H9 (cell line): ENCODE data around the gene HS2ST1. TPM values are rescaled to one million over a fixed set of nuclear protein-coding genes. Genes with fewer than 3 reads are reported as not detected.

Experiments used
- DNase-seq: peaks from one replicate; pipeline ENCODE4 v3.0.0-alpha.2; 2017
- H2AFZ ChIP-seq: one replicate; pipeline ENCODE4 v1.6.1; 2013; ENCODE audit warnings: mild to moderate bottlenecking, low read length, control low read depth, moderate library complexity
- H2AK5ac ChIP-seq: 2 replicates; pipeline ENCODE4 v1.6.1; 2013; ENCODE audit warnings: low read length, control low read depth, mixed read lengths; ENCODE audit not compliant: insufficient read length
- H2BK120ac ChIP-seq: one replicate; pipeline ENCODE4 v1.6.1; 2013; ENCODE audit warnings: low read depth, mild to moderate bottlenecking, low read length, control low read depth, inconsistent platforms; ENCODE audit not compliant: poor library complexity, severe bottlenecking
- H2BK12ac ChIP-seq: 2 replicates; pipeline ENCODE4 v1.6.1; 2013; ENCODE audit warnings: low read length, control low read depth, mixed read lengths, low read depth; ENCODE audit not compliant: insufficient read length
- H2BK15ac ChIP-seq: 2 replicates; pipeline ENCODE4 v1.6.1; 2013; ENCODE audit warnings: low read depth, low read length, control low read depth
- H2BK20ac ChIP-seq: one replicate; pipeline ENCODE4 v1.6.1; 2013; ENCODE audit warnings: low read depth, mild to moderate bottlenecking, low read length, control low read depth, inconsistent platforms; ENCODE audit not compliant: poor library complexity, severe bottlenecking
- H2BK5ac ChIP-seq: 2 replicates; pipeline ENCODE4 v1.6.1; 2013; ENCODE audit warnings: low read length, control low read depth, mixed read lengths; ENCODE audit not compliant: insufficient read length
- H3K14ac ChIP-seq: 2 replicates; pipeline ENCODE4 v1.6.1; 2013; ENCODE audit warnings: low read length, control low read depth; ENCODE audit not compliant: insufficient read depth
- H3K18ac ChIP-seq: 2 replicates; pipeline ENCODE4 v1.6.1; 2013; ENCODE audit warnings: low read depth, mild to moderate bottlenecking, mixed read lengths, low read length, control low read depth; ENCODE audit not compliant: insufficient read length
- H3K23ac ChIP-seq: 2 replicates; pipeline ENCODE4 v1.6.1; 2013; ENCODE audit warnings: low read length, control low read depth, mixed read lengths, low read depth; ENCODE audit not compliant: insufficient read length
- H3K23me2 ChIP-seq: 2 replicates; pipeline ENCODE4 v1.6.1; 2013; ENCODE audit warnings: low read depth, mild to moderate bottlenecking, mixed read lengths, low read length, control low read depth; ENCODE audit not compliant: insufficient read length, poor library complexity, severe bottlenecking
- H3K27ac ChIP-seq: 2 replicates; pipeline ENCODE4 v1.5.1; 2013; ENCODE audit warnings: low read length, control low read depth, mixed read lengths, low read depth; ENCODE audit not compliant: insufficient read length
- H3K27me3 ChIP-seq: 2 replicates; pipeline ENCODE4 v1.6.1; 2013; ENCODE audit warnings: low read length, control low read depth, inconsistent platforms; ENCODE audit not compliant: insufficient read depth
- H3K4ac ChIP-seq: 2 replicates; pipeline ENCODE4 v1.6.1; 2013; ENCODE audit warnings: low read depth, mild to moderate bottlenecking, control low read depth, inconsistent platforms, low read length, moderate library complexity
- H3K4me1 ChIP-seq: 2 replicates; pipeline ENCODE4 v1.6.1; 2013; ENCODE audit warnings: low read length, control low read depth, inconsistent platforms; ENCODE audit not compliant: insufficient read depth
- H3K4me2 ChIP-seq: 2 replicates; pipeline ENCODE4 v1.6.1; 2013; ENCODE audit warnings: low read length, control low read depth, mixed read lengths; ENCODE audit not compliant: insufficient read length, insufficient read depth
- H3K56ac ChIP-seq: 2 replicates; pipeline ENCODE4 v1.6.1; 2013; ENCODE audit warnings: low read depth, mild to moderate bottlenecking, mixed read lengths, low read length, control low read depth; ENCODE audit not compliant: insufficient read length
- H3K79me1 ChIP-seq: 2 replicates; pipeline ENCODE4 v1.6.1; 2013; ENCODE audit warnings: low read depth, mild to moderate bottlenecking, moderate library complexity, low read length, control low read depth, inconsistent platforms; ENCODE audit not compliant: insufficient read depth, poor library complexity, severe bottlenecking
- H3K79me2 ChIP-seq: 2 replicates; pipeline ENCODE4 v1.6.1; 2013; ENCODE audit warnings: low read length, control low read depth, inconsistent platforms; ENCODE audit not compliant: insufficient read depth
- H3K9ac ChIP-seq: 2 replicates; pipeline ENCODE4 v1.6.1; 2013; ENCODE audit warnings: low read length, control low read depth, mixed read lengths; ENCODE audit not compliant: insufficient read length; ENCODE audit errors: extremely low read depth
- H3K9me3 ChIP-seq: one replicate; pipeline ENCODE4 v1.6.1; 2013; ENCODE audit warnings: low read depth, low read length, inconsistent platforms; ENCODE audit not compliant: control insufficient read depth
- H3T11ph ChIP-seq: one replicate; pipeline ENCODE4 v1.6.1; 2013; ENCODE audit warnings: mild to moderate bottlenecking, low read length, control low read depth, inconsistent platforms
- H4K20me1 ChIP-seq: one replicate; pipeline ENCODE4 v1.6.1; 2013; ENCODE audit not compliant: control insufficient read depth, insufficient read length, insufficient read depth
- H4K5ac ChIP-seq: 2 replicates; pipeline ENCODE4 v1.6.1; 2013; ENCODE audit warnings: low read depth, mild to moderate bottlenecking, mixed read lengths, low read length, control low read depth; ENCODE audit not compliant: insufficient read length
- H4K8ac ChIP-seq: replicated peaks from 2 replicates; pipeline ENCODE4 v1.6.1; 2013; ENCODE audit warnings: low read length, control low read depth, mixed read lengths, low read depth; ENCODE audit not compliant: insufficient read length
- H4K91ac ChIP-seq: 2 replicates; pipeline ENCODE4 v1.6.1; 2013; ENCODE audit warnings: low read depth, mild to moderate bottlenecking, moderate library complexity, mixed read lengths, low read length, control low read depth; ENCODE audit not compliant: insufficient read length
- H3K27ac Mint-ChIP-seq, 3 experiments: 2 replicates in 2 of 3; 3 replicates in 1 of 3; pipeline ENCODE4 v1.8.0; 2020 to 2021; ENCODE audit warnings: mixed read lengths in 3 of 3, mild to moderate bottlenecking in 1 of 3, moderate library complexity in 1 of 3
- H3K27me3 Mint-ChIP-seq: 2 replicates; pipeline ENCODE4 v1.8.0; 2021; ENCODE audit warnings: low read depth, mild to moderate bottlenecking, moderate library complexity, mixed read lengths
- H3K36me3 Mint-ChIP-seq, 3 experiments: 2 replicates in 2 of 3; 3 replicates in 1 of 3; pipeline ENCODE4 v1.8.0; 2020 to 2021; ENCODE audit warnings: low read depth in 3 of 3, mixed read lengths in 3 of 3; ENCODE audit not compliant: insufficient read depth in 1 of 3
- H3K4me1 Mint-ChIP-seq, 2 experiments: 2 replicates each; pipeline ENCODE4 v1.8.0; 2020; ENCODE audit warnings: mixed read lengths in 2 of 2
- H3K4me3 Mint-ChIP-seq, 2 experiments: 2 replicates in 1 of 2; 3 replicates in 1 of 2; pipeline ENCODE4 v1.8.0; 2020 to 2021; ENCODE audit warnings: mild to moderate bottlenecking in 2 of 2, mixed read lengths in 2 of 2, moderate library complexity in 1 of 2
- H3K9me3 Mint-ChIP-seq, 2 experiments: 2 replicates in 1 of 2; 3 replicates in 1 of 2; pipeline ENCODE4 v1.8.0; 2020; ENCODE audit warnings: mild to moderate bottlenecking in 2 of 2, mixed read lengths in 2 of 2, moderate library complexity in 1 of 2
- CTCF ChIP-seq: fragments of 200-600 bp; sonication (generic); conservative IDR thresholded peaks from 3 replicates; pipeline ENCODE4 v1.8.0; 2021; ENCODE audit warnings: antibody characterized with exemption, mild to moderate bottlenecking
- WGBS: extraction: QIAGEN DNeasy Blood & Tissue Kit; methylation state at CpG from one replicate; pipeline ENCODE4 v1.1.7; 2013; ENCODE audit warnings: missing lambda C conversion rate, low lambda C conversion rate, mixed read lengths; ENCODE audit not compliant: insufficient read length; ENCODE audit errors: extremely low coverage; 5-methylcytosine and 5-hydroxymethylcytosine counted together
- total RNA-seq: library from RNA; stranded (reverse); gene quantifications from 2 replicates; pipeline ENCODE4 v1.2.1, GENCODE V29; 2021

Gene HS2ST1
- total RNA-seq, 1 experiment from 2014 or later: 20.1 TPM

GRCh38 chr1:87154384-87154783, 239.9 kb downstream of the HS2ST1 start:
- Histone ChIP-seq H3T11ph (no peak overlapping the region), H2BK120ac (no peak overlapping the region), H3K4me1 (no peaks in the 10 kb centered on the region; the same call in 1 of the 2 replicates), H3K4me2 (no peak overlapping the region), H2AK5ac (no peak overlapping the region), H2BK15ac (no peak overlapping the region), H3K79me2 (no peaks in the 10 kb centered on the region), H2AFZ (no peak overlapping the region), H4K8ac (no peak overlapping the region), H2BK20ac (no peak overlapping the region), H3K9me3 (no peaks in the 10 kb centered on the region), H3K23me2 (no peaks in the 10 kb centered on the region), H4K5ac (no peak overlapping the region), H3K27me3 (no peaks in the 10 kb centered on the region), H2BK12ac (no peak overlapping the region), H3K56ac (no peak overlapping the region), H3K14ac (no peak overlapping the region), H3K18ac (no peak overlapping the region), H3K79me1 (no peaks in the 10 kb centered on the region), H3K4ac (no peak overlapping the region), H4K91ac (no peak overlapping the region), H4K20me1 (no peaks in the 10 kb centered on the region), H3K23ac (no peak overlapping the region), H3K27ac (no peak overlapping the region), H3K9ac (no peak overlapping the region), H2BK5ac (no peak overlapping the region)
- Mint-ChIP-seq H3K36me3 (no peaks in the 10 kb centered on the region; a peak in 1 of 7 replicates), H3K27ac (no peak overlapping the region), H3K27me3 (peaks cover 18% of the 10 kb centered on the region), H3K4me1 (peaks cover 25 to 40% of the 10 kb centered on the region in 2 experiments), H3K4me3 (no peak overlapping the region), H3K9me3 (no peaks in the 10 kb centered on the region)
- no peak for DNase-seq
- TF ChIP-seq CTCF: no peak
- no CpG with 5 or more reads among the region's 9 CpGs for WGBS
